Measurements from ENCODE around the gene SS18.

Gene SS18

GRCh38 chr18:26071020-26071419 is 19.4 kb downstream of the SS18 start:
- no peak for DNase-seq

- no peak for DNase-seq
These were observed 31.1 kb downstream of the SS18 start for GRCh38 chr18:26059357-26059756.

GRCh38 chr18:26057344-26057773 is 33.1 kb downstream of the SS18 start:
- DNase-seq = no peak

GRCh38 chr18:26056291-26056690 is 34.1 kb downstream of the SS18 start:
- DNase-seq = no peak

GRCh38 chr18:26052505-26052904 is 37.9 kb downstream of the SS18 start:
- no peak for DNase-seq

- no peak for DNase-seq
These were observed 38.6 kb downstream of the SS18 start for GRCh38 chr18:26051843-26052242.

- DNase-seq = no peak
These were observed 43.9 kb downstream of the SS18 start for GRCh38 chr18:26046419-26047077.

GRCh38 chr18:26044807-26045206 is 45.6 kb downstream of the SS18 start:
- no peak for DNase-seq

- no peak for DNase-seq
These were observed 50.3 kb downstream of the SS18 start for GRCh38 chr18:26040051-26040656.

- no peak for DNase-seq
These were observed 51.2 kb downstream of the SS18 start for GRCh38 chr18:26039203-26039602.

GRCh38 chr18:26036635-26037034 is 53.8 kb downstream of the SS18 start:
- DNase-seq = no peak

- DNase-seq = no peak
These were observed 55.4 kb downstream of the SS18 start for GRCh38 chr18:26034850-26035497.

GRCh38 chr18:26022585-26022984 is 67.8 kb downstream of the SS18 start:
- DNase-seq = no peak

GRCh38 chr18:26021061-26021754 is 69.2 kb downstream of the SS18 start:
- no peak for DNase-seq

GRCh38 chr18:26017929-26018328 is 72.5 kb downstream of the SS18 start:
- no peak for DNase-seq

GRCh38 chr18:26014462-26014861 is 76.0 kb downstream of the SS18 start:
- DNase-seq = no peak

GRCh38 chr18:26008619-26009018 is 81.8 kb downstream of the SS18 start:
- DNase-seq = no peak

GRCh38 chr18:26008096-26008495 is 82.3 kb downstream of the SS18 start:
- no peak for DNase-seq

- DNase-seq = no peak
These were observed 84.5 kb downstream of the SS18 start for GRCh38 chr18:26005950-26006349.

- DNase-seq = no peak
These were observed 85.6 kb downstream of the SS18 start for GRCh38 chr18:26004832-26005231.

- DNase-seq = no peak
These were observed 86.6 kb downstream of the SS18 start for GRCh38 chr18:26003817-26004216.

GRCh38 chr18:26003356-26003755 is 87.1 kb downstream of the SS18 start:
- DNase-seq = no peak

- DNase-seq = no peak
These were observed 88.0 kb downstream of the SS18 start for GRCh38 chr18:26002375-26002910.

- no peak for DNase-seq
These were observed 92.0 kb downstream of the SS18 start for GRCh38 chr18:25998461-25998860.

Measured in activated effector memory CD4-positive, alpha-beta T cell treated with anti-CD3 and anti-CD28 coated beads, Interleukin-2, amount 50 U/mL, for 16 hours (primary cell).